HL-60 (cell line): Measurements from ENCODE around the gene EFNA2.

ENCODE experiments used
- CTCF ChIP-seq: IDR thresholded peaks from one replicate; pipeline ENCODE4 v1.5.1; 2011; ENCODE audit warnings: low read length, control low read depth, inconsistent platforms; ENCODE audit not compliant: insufficient read depth
- GABPA ChIP-seq: IDR thresholded peaks from 2 replicates; pipeline ENCODE4 v1.6.1; 2012; ENCODE audit warnings: low read depth
- POLR2AphosphoS5 ChIP-seq: IDR thresholded peaks from 2 replicates; pipeline ENCODE4 v1.6.1; 2012; ENCODE audit warnings: low read depth
- SPI1 ChIP-seq: IDR thresholded peaks from 2 replicates; pipeline ENCODE4 v1.6.1; 2012; ENCODE audit warnings: low read depth, mild to moderate bottlenecking, borderline replicate concordance
- TF ChIP-seq, protein P1 (sequence below): IDR thresholded peaks from 2 replicates; pipeline ENCODE4 v1.6.1; 2012; ENCODE audit warnings: low read depth; ENCODE audit not compliant: insufficient replicate concordance

DNA sequence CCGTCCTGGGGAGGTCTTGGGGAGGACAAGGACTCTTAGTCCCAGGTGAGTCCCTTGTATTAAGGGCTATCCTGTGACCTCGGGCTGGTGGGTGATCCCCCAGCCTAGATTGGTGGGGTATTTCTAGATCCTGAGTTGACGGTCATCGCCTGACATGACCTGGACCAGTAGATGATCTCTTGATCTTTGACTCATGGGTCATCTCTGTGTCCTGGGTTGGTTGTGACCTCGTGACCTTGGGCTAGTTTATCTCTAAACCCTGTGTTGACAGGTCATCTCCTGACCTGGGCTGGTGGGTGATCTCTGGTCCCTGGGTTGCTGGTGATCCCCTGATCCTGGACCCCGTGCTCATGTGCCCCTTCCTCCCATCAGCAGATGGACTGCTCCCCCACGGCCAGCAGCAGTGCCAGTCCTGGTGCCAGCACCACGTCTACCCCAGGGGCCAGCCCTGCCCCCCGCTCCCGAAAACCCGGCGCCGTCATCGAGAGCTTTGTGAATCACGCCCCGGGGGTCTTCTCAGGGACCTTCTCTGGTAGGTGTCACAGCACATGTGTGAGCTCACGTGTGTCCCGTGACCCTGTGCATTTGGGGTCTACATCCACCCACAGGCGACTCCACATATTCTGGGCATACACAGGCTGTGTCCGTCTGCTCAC is 31.0 kb upstream of the EFNA2 start:
- TF ChIP-seq GABPA = no peak
- TF ChIP-seq CTCF = no peak
- TF ChIP-seq POLR2AphosphoS5 = no peak; the same call in 1 of the 2 replicates
- TF ChIP-seq, protein P1, sequence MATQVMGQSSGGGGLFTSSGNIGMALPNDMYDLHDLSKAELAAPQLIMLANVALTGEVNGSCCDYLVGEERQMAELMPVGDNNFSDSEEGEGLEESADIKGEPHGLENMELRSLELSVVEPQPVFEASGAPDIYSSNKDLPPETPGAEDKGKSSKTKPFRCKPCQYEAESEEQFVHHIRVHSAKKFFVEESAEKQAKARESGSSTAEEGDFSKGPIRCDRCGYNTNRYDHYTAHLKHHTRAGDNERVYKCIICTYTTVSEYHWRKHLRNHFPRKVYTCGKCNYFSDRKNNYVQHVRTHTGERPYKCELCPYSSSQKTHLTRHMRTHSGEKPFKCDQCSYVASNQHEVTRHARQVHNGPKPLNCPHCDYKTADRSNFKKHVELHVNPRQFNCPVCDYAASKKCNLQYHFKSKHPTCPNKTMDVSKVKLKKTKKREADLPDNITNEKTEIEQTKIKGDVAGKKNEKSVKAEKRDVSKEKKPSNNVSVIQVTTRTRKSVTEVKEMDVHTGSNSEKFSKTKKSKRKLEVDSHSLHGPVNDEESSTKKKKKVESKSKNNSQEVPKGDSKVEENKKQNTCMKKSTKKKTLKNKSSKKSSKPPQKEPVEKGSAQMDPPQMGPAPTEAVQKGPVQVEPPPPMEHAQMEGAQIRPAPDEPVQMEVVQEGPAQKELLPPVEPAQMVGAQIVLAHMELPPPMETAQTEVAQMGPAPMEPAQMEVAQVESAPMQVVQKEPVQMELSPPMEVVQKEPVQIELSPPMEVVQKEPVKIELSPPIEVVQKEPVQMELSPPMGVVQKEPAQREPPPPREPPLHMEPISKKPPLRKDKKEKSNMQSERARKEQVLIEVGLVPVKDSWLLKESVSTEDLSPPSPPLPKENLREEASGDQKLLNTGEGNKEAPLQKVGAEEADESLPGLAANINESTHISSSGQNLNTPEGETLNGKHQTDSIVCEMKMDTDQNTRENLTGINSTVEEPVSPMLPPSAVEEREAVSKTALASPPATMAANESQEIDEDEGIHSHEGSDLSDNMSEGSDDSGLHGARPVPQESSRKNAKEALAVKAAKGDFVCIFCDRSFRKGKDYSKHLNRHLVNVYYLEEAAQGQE = no peak
- no peak for TF ChIP-seq SPI1
